GM23248 (cell line): Measurements from ENCODE around the gene PHLPP1. TPM values are rescaled to one million over a fixed set of nuclear protein-coding genes. Genes with fewer than 3 reads are reported as not detected.

ENCODE experiments used
- DNase-seq: peaks from one replicate; pipeline ENCODE4 v3.0.0-alpha.2; 2015
- H2AFZ ChIP-seq: fragments of 200-600 bp; sonication (generic); 2 replicates; pipeline ENCODE4 v1.6.1; 2016; ENCODE audit warnings: antibody characterized with exemption
- H3F3A ChIP-seq: fragments of 200-600 bp; sonication (generic); 2 replicates; pipeline ENCODE4 v1.6.1; 2016; ENCODE audit warnings: mild to moderate bottlenecking, antibody characterized with exemption, mixed run types; ENCODE audit not compliant: insufficient read depth
- H3K27ac ChIP-seq: fragments of 200-600 bp; sonication (generic); 2 replicates; pipeline ENCODE4 v1.5.1; 2016; ENCODE audit warnings: mild to moderate bottlenecking
- H3K27me3 ChIP-seq: fragments of 200-600 bp; sonication (generic); replicated peaks from 2 replicates; pipeline ENCODE4 v1.6.1; 2016; ENCODE audit warnings: mild to moderate bottlenecking; ENCODE audit not compliant: insufficient read depth
- H3K36me3 ChIP-seq: fragments of 200-600 bp; sonication (generic); 2 replicates; pipeline ENCODE4 v1.6.1; 2016; ENCODE audit warnings: low read depth, mild to moderate bottlenecking
- H3K4me1 ChIP-seq: fragments of 200-600 bp; sonication (generic); 2 replicates; pipeline ENCODE4 v1.6.1; 2016; ENCODE audit warnings: mild to moderate bottlenecking; ENCODE audit not compliant: insufficient read depth
- H3K4me2 ChIP-seq: fragments of 200-600 bp; sonication (generic); one replicate; pipeline ENCODE4 v1.6.1; 2016; ENCODE audit warnings: mild to moderate bottlenecking; ENCODE audit not compliant: unreplicated experiment
- H3K4me3 ChIP-seq: fragments of 200-600 bp; sonication (generic); 2 replicates; pipeline ENCODE4 v1.5.1; 2016; ENCODE audit warnings: mild to moderate bottlenecking
- H3K79me2 ChIP-seq: fragments of 200-600 bp; sonication (generic); 2 replicates; pipeline ENCODE4 v1.6.1; 2016; ENCODE audit warnings: mild to moderate bottlenecking; ENCODE audit not compliant: insufficient read depth
- H3K9ac ChIP-seq: fragments of 200-600 bp; sonication (generic); 2 replicates; pipeline ENCODE4 v1.6.1; 2016; ENCODE audit warnings: mild to moderate bottlenecking
- H3K9me2 ChIP-seq: fragments of 200-600 bp; sonication (generic); 2 replicates; pipeline ENCODE4 v1.6.1; 2016; ENCODE audit warnings: mixed run types, mild to moderate bottlenecking, moderate library complexity; ENCODE audit not compliant: insufficient read depth
- H3K9me3 ChIP-seq: fragments of 200-600 bp; sonication (generic); one replicate; pipeline ENCODE4 v1.6.1; 2017; ENCODE audit warnings: low read depth
- H4K20me1 ChIP-seq: fragments of 200-600 bp; sonication (generic); 2 replicates; pipeline ENCODE4 v1.6.0; 2016; ENCODE audit not compliant: insufficient read depth
- EZH2 ChIP-seq: fragments of 200-600 bp; sonication (generic); IDR thresholded peaks from 2 replicates; pipeline ENCODE4 v1.6.1; 2018; ENCODE audit warnings: antibody characterized with exemption, mild to moderate bottlenecking; ENCODE audit not compliant: insufficient read depth, poor library complexity, severe bottlenecking
- EZH2phosphoT487 ChIP-seq: fragments of 200-600 bp; sonication (generic); IDR thresholded peaks from 2 replicates; pipeline ENCODE4 v1.6.1; 2018; ENCODE audit warnings: antibody characterized with exemption, moderate library complexity, mild to moderate bottlenecking, low read depth; ENCODE audit not compliant: insufficient read depth
- WGBS, 2 experiments: methylation state at CpG; one replicate each; pipeline ENCODE4 v1.1.6; 2015 to 2017; ENCODE audit warnings: low lambda C conversion rate in 2 of 2, low coverage in 1 of 2; ENCODE audit errors: missing lambda C conversion rate in 2 of 2; 5-methylcytosine and 5-hydroxymethylcytosine counted together
- in situ Hi-C: fragments of 300-500 bp; cut with MboI; formaldehyde crosslinking; loops from 2 replicates; pipeline ENCODE4 v1.15.0; 2020
- polyA plus RNA-seq: library from polyadenylated mRNA; unstranded; fragments of >200 nt; fragmentation: Nextera tagmentation; extraction: Ambion mirVana; gene quantifications from 2 replicates; pipeline ENCODE4 v1.2.1, GENCODE V29; 2016
- total RNA-seq: library from RNA; depleted of rRNA; stranded (reverse); fragments of >200 nt; shearing (Covaris generic); gene quantifications from 2 replicates; pipeline ENCODE4 v1.2.3, GENCODE V29; 2014

Gene PHLPP1
- total and polyA plus RNA-seq, 2 experiments from 2014 or later, result 1.1 to 6.8 TPM

DNA sequence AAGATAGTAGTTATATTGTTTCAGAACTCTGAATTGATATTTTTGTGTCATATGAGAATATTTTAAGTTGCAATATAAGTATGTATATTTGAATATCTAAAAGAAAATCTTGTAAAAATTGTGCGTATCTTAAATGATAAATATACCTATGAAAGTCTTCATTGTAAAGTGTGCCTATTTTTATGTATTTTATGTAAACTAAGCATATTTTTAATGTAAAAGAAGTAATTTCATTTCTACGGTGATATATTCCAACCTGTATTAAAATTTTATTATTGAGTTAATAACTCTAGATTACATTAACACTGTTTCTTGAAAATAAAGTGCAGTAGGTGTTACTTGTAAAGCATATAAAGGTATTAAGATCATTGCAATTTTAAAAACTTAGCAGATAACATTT lies 233.4 kb downstream of the PHLPP1 start:
- Histone ChIP-seq H3K9me3 (no peaks in the 10 kb centered on the region), H3K4me1 (no peaks in the 10 kb centered on the region), H3K36me3 (no peaks in the 10 kb centered on the region), H3K4me2 (no peak overlapping the region), H3K4me3 (no peak overlapping the region), H3K27me3 (no peaks in the 10 kb centered on the region), H3F3A (no peaks in the 10 kb centered on the region), H4K20me1 (no peaks in the 10 kb centered on the region), H3K9ac (no peak overlapping the region), H3K9me2 (no peaks in the 10 kb centered on the region), H3K27ac (no peak overlapping the region), H2AFZ (no peak overlapping the region), H3K79me2 (no peaks in the 10 kb centered on the region)
- no peak for DNase-seq
- TF ChIP-seq EZH2, result no peak
- TF ChIP-seq EZH2phosphoT487, result no peak
- in situ Hi-C loops, result no loop called here
- WGBS, 2 experiments, result 93 to 98% methylated on average over 2 of the region's 2 CpGs

- Histone ChIP-seq H3K9ac (no peak overlapping the region), H3K9me2 (no peaks in the 10 kb centered on the region), H3K27me3 (no peaks in the 10 kb centered on the region), H3K79me2 (no peaks in the 10 kb centered on the region), H3F3A (no peaks in the 10 kb centered on the region), H4K20me1 (no peaks in the 10 kb centered on the region), H3K9me3 (no peaks in the 10 kb centered on the region), H3K36me3 (no peaks in the 10 kb centered on the region), H3K27ac (no peak overlapping the region), H3K4me1 (no peaks in the 10 kb centered on the region), H3K4me3 (no peak overlapping the region), H2AFZ (no peak overlapping the region), H3K4me2 (no peak overlapping the region)
- in situ Hi-C loops, result loop anchor here (10.0 kb wide), 1 partner anchor 235 kb away; the partner anchor contains the start of gene PHLPP1
- TF ChIP-seq EZH2phosphoT487 (no peak), EZH2 (no peak)
- 87 to 89% methylated on average over 1 of the region's 1 CpG for WGBS, 2 experiments
- DNase-seq, result no peak
Observed at GRCh38 chr18:62950246-62950645, 234.9 kb downstream of the PHLPP1 start.

- no peak for DNase-seq
- H3K27ac ChIP-seq, result no peak overlapping the region
- H3K27me3 ChIP-seq, result no peaks in the 10 kb centered on the region
- in situ Hi-C loops, result loop anchor here (10.0 kb wide), 1 partner anchor 238 kb away; the partner anchor contains the start of gene PHLPP1
- no peak overlapping the region for H3K4me2 ChIP-seq
- no peaks in the 10 kb centered on the region for H3K9me2 ChIP-seq
- H3K4me1 ChIP-seq, result no peaks in the 10 kb centered on the region
- WGBS, 2 experiments, result 93 to 96% methylated on average over 4 of the region's 4 CpGs
- H3K79me2 ChIP-seq, result no peaks in the 10 kb centered on the region
- H3F3A ChIP-seq, result no peaks in the 10 kb centered on the region
- no peak overlapping the region for H2AFZ ChIP-seq
- H4K20me1 ChIP-seq, result no peaks in the 10 kb centered on the region
- no peak overlapping the region for H3K4me3 ChIP-seq
- H3K9ac ChIP-seq, result no peak overlapping the region
- H3K36me3 ChIP-seq, result no peaks in the 10 kb centered on the region
- TF ChIP-seq EZH2phosphoT487 (no peak), EZH2 (no peak)
- no peaks in the 10 kb centered on the region for H3K9me3 ChIP-seq
Observed at GRCh38 chr18:62952807-62953206, 237.5 kb downstream of the PHLPP1 start.

- no peak overlapping the region for H3K4me3 ChIP-seq
- no peak for TF ChIP-seq EZH2
- TF ChIP-seq EZH2phosphoT487, result no peak
- H3K27me3 ChIP-seq, result no peaks in the 10 kb centered on the region
- WGBS, 2 experiments, result 73 to 86% methylated on average over 2 of the region's 2 CpGs
- no peaks in the 10 kb centered on the region for H3K79me2 ChIP-seq
- no peaks in the 10 kb centered on the region for H4K20me1 ChIP-seq
- H3K36me3 ChIP-seq, result no peaks in the 10 kb centered on the region
- no peaks in the 10 kb centered on the region for H3F3A ChIP-seq
- DNase-seq, result no peak
- H3K9me3 ChIP-seq, result no peaks in the 10 kb centered on the region
- H2AFZ ChIP-seq, result no peak overlapping the region
- no peak overlapping the region for H3K4me2 ChIP-seq
- H3K4me1 ChIP-seq, result no peaks in the 10 kb centered on the region
- H3K27ac ChIP-seq, result no peak overlapping the region
- in situ Hi-C loops, result loop anchor here (10.0 kb wide), 1 partner anchor 239 kb away; the partner anchor contains the start of gene PHLPP1
- H3K9ac ChIP-seq, result no peak overlapping the region
- H3K9me2 ChIP-seq, result no peaks in the 10 kb centered on the region
Observed at GRCh38 chr18:62953663-62954062, 238.3 kb downstream of the PHLPP1 start.

GRCh38 chr18:62954366-62954765 lies 239.0 kb downstream of the PHLPP1 start:
- in situ Hi-C loops, result loop anchor here (10.0 kb wide), 1 partner anchor 240 kb away; the partner anchor contains the start of gene PHLPP1
- H3K36me3 ChIP-seq, result no peaks in the 10 kb centered on the region
- H3F3A ChIP-seq, result no peaks in the 10 kb centered on the region
- H3K4me2 ChIP-seq, result no peak overlapping the region
- no peaks in the 10 kb centered on the region for H4K20me1 ChIP-seq
- 57 to 60% methylated on average over 2 of the region's 2 CpGs for WGBS, 2 experiments
- H2AFZ ChIP-seq, result no peak overlapping the region
- H3K4me3 ChIP-seq, result no peak overlapping the region
- no peak overlapping the region for H3K27ac ChIP-seq
- no peak overlapping the region for H3K9ac ChIP-seq
- H3K9me3 ChIP-seq, result no peaks in the 10 kb centered on the region
- DNase-seq, result no peak
- H3K79me2 ChIP-seq, result no peaks in the 10 kb centered on the region
- TF ChIP-seq EZH2phosphoT487 (no peak), EZH2 (no peak)
- no peaks in the 10 kb centered on the region for H3K27me3 ChIP-seq
- H3K4me1 ChIP-seq, result no peaks in the 10 kb centered on the region
- no peaks in the 10 kb centered on the region for H3K9me2 ChIP-seq
